Parathyroid adenoma (tissue), 2 donors: Measurements from ENCODE around the gene ELAVL4.

Source experiments
- H2AFZ ChIP-seq: fragments of 300-600 bp; sonication (generic); one replicate; pipeline ENCODE4 v1.7.0; 2017; ENCODE audit warnings: antibody characterized with exemption, mild to moderate bottlenecking
- H3K27ac ChIP-seq: fragments of 300-600 bp; sonication (generic); one replicate; pipeline ENCODE4 v1.7.0; 2017
- H3K27me3 ChIP-seq: fragments of 300-600 bp; sonication (generic); one replicate; pipeline ENCODE4 v1.7.0; 2017; ENCODE audit warnings: low read length; ENCODE audit not compliant: control insufficient read depth, insufficient read depth
- H3K36me3 ChIP-seq: fragments of 300-600 bp; sonication (generic); one replicate; pipeline ENCODE4 v1.7.0; 2017; ENCODE audit warnings: low read length; ENCODE audit not compliant: control insufficient read depth, insufficient read depth
- H3K4me1 ChIP-seq: fragments of 300-600 bp; sonication (generic); one replicate; pipeline ENCODE4 v1.7.0; 2017; ENCODE audit warnings: control low read depth
- H3K4me2 ChIP-seq: fragments of 300-600 bp; sonication (generic); one replicate; pipeline ENCODE4 v1.7.0; 2017; ENCODE audit warnings: low read length
- H3K4me3 ChIP-seq: fragments of 300-600 bp; sonication (generic); one replicate; pipeline ENCODE4 v1.7.0; 2017; ENCODE audit warnings: low read depth, low read length
- H3K79me2 ChIP-seq: fragments of 300-600 bp; sonication (generic); one replicate; pipeline ENCODE4 v1.7.0; 2017; ENCODE audit warnings: control low read depth
- H3K9ac ChIP-seq: fragments of 300-600 bp; sonication (generic); one replicate; pipeline ENCODE4 v1.7.0; 2017; ENCODE audit warnings: mild to moderate bottlenecking
- H3K9me3 ChIP-seq: fragments of 300-600 bp; sonication (generic); one replicate; pipeline ENCODE4 v1.7.0; 2017; ENCODE audit warnings: low read length; ENCODE audit not compliant: control insufficient read depth
- TF ChIP-seq, protein P1 (sequence below): fragments of 300-600 bp; sonication (generic); IDR thresholded peaks from one replicate; pipeline ENCODE4 v1.7.0; 2017; ENCODE audit warnings: antibody characterized with exemption, mild to moderate bottlenecking
- donor health status: primary hyperparathyroidism.

The ELAVL4 gene

GRCh38 chr1:50110656-50111055 lies 1.9 kb downstream of the ELAVL4 start:
- Histone ChIP-seq H2AFZ (no peak overlapping the region), H3K36me3 (no peaks in the 10 kb centered on the region), H3K9ac (no peak overlapping the region), H3K4me2 (no peak overlapping the region), H3K27me3 (peaks cover 7% of the 10 kb centered on the region), H3K4me1 (no peaks in the 10 kb centered on the region), H3K9me3 (no peaks in the 10 kb centered on the region), H3K4me3 (no peak overlapping the region), H3K27ac (no peak overlapping the region), H3K79me2 (no peaks in the 10 kb centered on the region)
- TF ChIP-seq, protein P1, sequence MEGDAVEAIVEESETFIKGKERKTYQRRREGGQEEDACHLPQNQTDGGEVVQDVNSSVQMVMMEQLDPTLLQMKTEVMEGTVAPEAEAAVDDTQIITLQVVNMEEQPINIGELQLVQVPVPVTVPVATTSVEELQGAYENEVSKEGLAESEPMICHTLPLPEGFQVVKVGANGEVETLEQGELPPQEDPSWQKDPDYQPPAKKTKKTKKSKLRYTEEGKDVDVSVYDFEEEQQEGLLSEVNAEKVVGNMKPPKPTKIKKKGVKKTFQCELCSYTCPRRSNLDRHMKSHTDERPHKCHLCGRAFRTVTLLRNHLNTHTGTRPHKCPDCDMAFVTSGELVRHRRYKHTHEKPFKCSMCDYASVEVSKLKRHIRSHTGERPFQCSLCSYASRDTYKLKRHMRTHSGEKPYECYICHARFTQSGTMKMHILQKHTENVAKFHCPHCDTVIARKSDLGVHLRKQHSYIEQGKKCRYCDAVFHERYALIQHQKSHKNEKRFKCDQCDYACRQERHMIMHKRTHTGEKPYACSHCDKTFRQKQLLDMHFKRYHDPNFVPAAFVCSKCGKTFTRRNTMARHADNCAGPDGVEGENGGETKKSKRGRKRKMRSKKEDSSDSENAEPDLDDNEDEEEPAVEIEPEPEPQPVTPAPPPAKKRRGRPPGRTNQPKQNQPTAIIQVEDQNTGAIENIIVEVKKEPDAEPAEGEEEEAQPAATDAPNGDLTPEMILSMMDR: no peak

- Histone ChIP-seq H3K4me2 (no peak overlapping the region), H3K9ac (no peak overlapping the region), H3K79me2 (no peaks in the 10 kb centered on the region), H3K27me3 (peaks cover 7% of the 10 kb centered on the region), H3K4me3 (no peak overlapping the region), H3K36me3 (no peaks in the 10 kb centered on the region), H3K9me3 (no peaks in the 10 kb centered on the region), H2AFZ (no peak overlapping the region), H3K4me1 (no peaks in the 10 kb centered on the region), H3K27ac (no peak overlapping the region)
- TF ChIP-seq, protein P1: no peak
Measured at GRCh38 chr1:50111503-50111902, 2.8 kb downstream of the ELAVL4 start.

DNA sequence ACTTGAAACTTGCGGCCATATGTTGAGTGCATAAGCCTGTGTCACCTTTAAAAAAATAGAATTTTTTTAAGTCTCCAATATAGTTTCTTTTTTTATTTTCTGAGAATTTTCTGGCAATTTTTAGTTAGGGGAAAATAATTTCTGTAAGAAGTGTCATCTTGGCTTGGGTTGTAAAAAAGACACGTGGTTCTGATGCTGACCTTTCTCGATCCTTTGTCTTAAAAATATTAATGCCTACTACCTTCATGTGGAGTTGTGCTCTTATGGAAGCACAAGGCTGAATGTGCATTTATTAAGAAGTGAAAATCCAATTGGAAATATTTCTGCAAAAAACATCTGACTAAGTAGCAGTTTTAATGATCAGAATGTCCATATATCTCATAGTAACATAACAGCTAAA lies 3.5 kb downstream of the ELAVL4 start:
- TF ChIP-seq, protein P1: no peak
- no peaks in the 10 kb centered on the region for H3K79me2 ChIP-seq

GRCh38 chr1:50123071-50123470 lies 14.4 kb downstream of the ELAVL4 start:
- Histone ChIP-seq H3K36me3 (no peaks in the 10 kb centered on the region), H3K27me3 (no peaks in the 10 kb centered on the region), H3K4me2 (no peak overlapping the region), H3K9ac (no peak overlapping the region), H3K79me2 (no peaks in the 10 kb centered on the region), H3K27ac (no peak overlapping the region), H3K9me3 (no peaks in the 10 kb centered on the region), H2AFZ (no peak overlapping the region), H3K4me1 (no peaks in the 10 kb centered on the region), H3K4me3 (no peak overlapping the region)
- TF ChIP-seq, protein P1: no peak

More for the DNA sequence above, 3.5 kb downstream of the ELAVL4 start:
- no peak overlapping the region for H3K9ac ChIP-seq
- H3K36me3 ChIP-seq: no peaks in the 10 kb centered on the region
- no peaks in the 10 kb centered on the region for H3K4me1 ChIP-seq
- no peak overlapping the region for H3K4me3 ChIP-seq
- no peak overlapping the region for H3K27ac ChIP-seq
- no peak overlapping the region for H3K4me2 ChIP-seq
- no peaks in the 10 kb centered on the region for H3K9me3 ChIP-seq
- peaks cover 7% of the 10 kb centered on the region for H3K27me3 ChIP-seq
- no peak overlapping the region for H2AFZ ChIP-seq

- H3K4me1 ChIP-seq: no peaks in the 10 kb centered on the region
- no peak overlapping the region for H3K9ac ChIP-seq
- H2AFZ ChIP-seq: no peak overlapping the region
- no peaks in the 10 kb centered on the region for H3K27me3 ChIP-seq
- no peaks in the 10 kb centered on the region for H3K36me3 ChIP-seq
- TF ChIP-seq, protein P1: no peak
- no peak overlapping the region for H3K4me3 ChIP-seq
- H3K27ac ChIP-seq: no peak overlapping the region
- no peaks in the 10 kb centered on the region for H3K79me2 ChIP-seq
- no peak overlapping the region for H3K4me2 ChIP-seq
- no peaks in the 10 kb centered on the region for H3K9me3 ChIP-seq
Measured at GRCh38 chr1:50126927-50127715, 18.4 kb downstream of the ELAVL4 start.
